Fibroblast of mammary gland (primary cell): ENCODE data around the gene FADD.

Source experiments
- DNase-seq: peaks from one replicate; pipeline ENCODE4 v3.0.0-alpha.2; 2010; ENCODE audit warnings: low read depth
- H3K4me3 ChIP-seq: 2 replicates; pipeline ENCODE4 v1.5.1; 2011; ENCODE audit warnings: low read depth, mild to moderate bottlenecking, low read length, moderate library complexity; ENCODE audit not compliant: control insufficient read depth
- TF ChIP-seq, protein P1 (sequence below): conservative IDR thresholded peaks from 2 replicates; pipeline ENCODE4 v1.5.1; 2011; ENCODE audit warnings: low read depth, low read length, inconsistent platforms; ENCODE audit not compliant: control insufficient read depth, insufficient read depth

Gene FADD

DNA sequence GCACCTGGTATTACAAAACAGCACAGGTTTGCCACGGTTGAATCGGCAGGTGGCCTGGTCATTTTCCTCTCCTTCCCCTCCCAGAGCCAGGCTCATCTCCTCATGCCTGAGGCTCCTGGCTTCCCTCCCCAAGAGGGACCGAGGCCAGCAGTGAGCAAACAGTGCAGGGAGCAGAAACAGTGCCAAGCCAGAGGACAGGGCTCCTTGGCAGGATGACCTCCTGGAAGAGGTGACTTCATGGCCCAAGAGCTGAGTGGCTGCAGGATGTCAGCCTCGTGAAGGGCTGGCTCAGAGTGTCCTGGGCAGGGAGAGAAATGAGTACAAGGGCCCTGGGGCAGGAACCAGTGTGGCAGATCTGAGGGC, 44.6 kb downstream of the FADD start:
- TF ChIP-seq, protein P1, sequence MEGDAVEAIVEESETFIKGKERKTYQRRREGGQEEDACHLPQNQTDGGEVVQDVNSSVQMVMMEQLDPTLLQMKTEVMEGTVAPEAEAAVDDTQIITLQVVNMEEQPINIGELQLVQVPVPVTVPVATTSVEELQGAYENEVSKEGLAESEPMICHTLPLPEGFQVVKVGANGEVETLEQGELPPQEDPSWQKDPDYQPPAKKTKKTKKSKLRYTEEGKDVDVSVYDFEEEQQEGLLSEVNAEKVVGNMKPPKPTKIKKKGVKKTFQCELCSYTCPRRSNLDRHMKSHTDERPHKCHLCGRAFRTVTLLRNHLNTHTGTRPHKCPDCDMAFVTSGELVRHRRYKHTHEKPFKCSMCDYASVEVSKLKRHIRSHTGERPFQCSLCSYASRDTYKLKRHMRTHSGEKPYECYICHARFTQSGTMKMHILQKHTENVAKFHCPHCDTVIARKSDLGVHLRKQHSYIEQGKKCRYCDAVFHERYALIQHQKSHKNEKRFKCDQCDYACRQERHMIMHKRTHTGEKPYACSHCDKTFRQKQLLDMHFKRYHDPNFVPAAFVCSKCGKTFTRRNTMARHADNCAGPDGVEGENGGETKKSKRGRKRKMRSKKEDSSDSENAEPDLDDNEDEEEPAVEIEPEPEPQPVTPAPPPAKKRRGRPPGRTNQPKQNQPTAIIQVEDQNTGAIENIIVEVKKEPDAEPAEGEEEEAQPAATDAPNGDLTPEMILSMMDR = no peak
- DNase-seq = no peak
- no peak overlapping the region for H3K4me3 ChIP-seq

DNA sequence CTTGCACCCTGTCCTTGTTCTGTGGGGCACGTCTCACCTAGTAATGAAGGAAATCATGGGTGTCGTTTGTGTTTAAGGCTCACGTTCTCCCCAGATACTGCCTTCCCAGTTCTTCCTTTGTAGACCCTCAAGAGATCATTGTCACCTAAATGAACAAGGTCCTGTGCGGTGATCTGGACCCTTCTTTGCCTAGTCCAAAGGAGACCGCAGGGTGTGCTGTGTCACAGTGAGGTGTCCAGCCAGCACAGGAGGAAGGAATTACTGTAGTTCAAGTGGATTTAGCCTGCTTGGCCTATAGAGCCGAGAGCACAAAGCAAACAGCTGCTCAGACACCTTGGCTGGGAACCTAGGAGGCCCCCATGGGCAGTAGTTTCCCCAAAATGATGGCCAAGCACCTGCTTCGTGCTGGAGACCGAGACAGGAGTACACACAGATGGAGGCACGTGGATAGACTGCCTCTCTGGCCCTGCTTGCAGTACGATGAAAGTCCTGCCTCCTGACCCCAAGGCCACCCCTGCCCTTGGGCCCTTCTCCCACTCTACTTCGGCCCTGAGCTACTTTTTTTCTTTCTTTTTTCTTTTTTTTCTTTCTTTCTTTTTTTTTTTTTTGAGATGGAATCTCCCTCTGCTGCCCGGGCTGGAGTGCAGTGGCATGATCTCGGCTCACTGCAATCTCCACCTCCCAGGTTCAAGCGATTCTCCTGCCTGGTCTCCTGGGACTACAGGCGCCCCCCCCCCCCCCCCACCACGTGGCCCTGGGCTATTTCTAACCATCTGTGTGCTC, 48.0 kb downstream of the FADD start:
- TF ChIP-seq, protein P1 = no peak
- DNase-seq = no peak
- no peak overlapping the region for H3K4me3 ChIP-seq

DNA sequence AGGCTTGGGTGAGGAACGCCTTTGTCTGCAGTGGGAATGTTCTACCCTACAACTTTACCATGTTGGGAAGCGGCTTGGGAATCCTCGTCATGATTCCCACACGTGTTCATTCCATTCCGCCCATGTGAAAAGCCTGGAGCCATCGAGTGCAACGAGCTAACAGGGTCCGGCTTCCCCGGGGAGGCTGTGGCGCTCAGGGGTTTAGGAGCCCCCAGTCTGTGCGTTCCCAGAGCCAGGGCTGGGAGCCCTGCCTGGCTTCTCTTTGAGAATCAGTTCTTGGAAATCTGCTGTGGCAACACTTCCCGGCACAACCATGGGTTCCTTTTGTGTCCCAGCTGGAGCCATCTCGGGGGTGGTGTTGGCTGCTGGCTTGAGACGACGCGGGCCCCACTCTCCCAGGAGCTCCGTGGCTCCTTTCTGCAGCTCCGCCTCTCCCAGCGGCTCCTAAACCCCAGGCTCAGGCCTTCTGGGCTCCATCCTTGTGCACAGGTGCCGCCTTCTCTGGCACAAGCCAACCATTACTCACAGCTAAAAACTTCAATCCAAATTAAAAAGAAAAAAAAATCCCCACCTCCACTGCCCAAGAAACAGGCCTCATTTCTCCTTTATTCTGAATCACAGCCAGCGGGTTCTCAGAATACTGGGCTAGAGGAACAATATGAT, 48.7 kb downstream of the FADD start:
- H3K4me3 ChIP-seq = no peak overlapping the region
- TF ChIP-seq, protein P1 = no peak
- no peak for DNase-seq

DNA sequence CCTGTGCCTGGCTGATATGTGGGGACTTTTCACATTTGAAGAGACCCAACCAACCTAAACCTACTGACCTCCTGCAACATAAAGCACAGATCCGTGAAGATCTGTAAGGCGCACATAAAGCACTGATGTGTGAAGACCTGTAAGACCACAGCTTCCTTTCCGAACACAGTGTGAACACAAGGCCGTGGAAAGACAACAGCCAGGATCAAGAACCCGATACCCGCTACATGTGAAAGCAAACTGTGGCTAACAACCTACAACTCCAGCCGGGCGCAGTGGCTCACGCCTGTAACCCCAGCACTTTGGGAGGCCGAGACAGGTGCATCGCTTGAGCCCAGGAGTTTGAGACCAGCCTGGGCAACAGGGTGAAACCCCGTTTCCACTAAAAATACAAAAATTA, 49.7 kb downstream of the FADD start:
- TF ChIP-seq, protein P1 = no peak
- no peak for DNase-seq
- no peak overlapping the region for H3K4me3 ChIP-seq

DNA sequence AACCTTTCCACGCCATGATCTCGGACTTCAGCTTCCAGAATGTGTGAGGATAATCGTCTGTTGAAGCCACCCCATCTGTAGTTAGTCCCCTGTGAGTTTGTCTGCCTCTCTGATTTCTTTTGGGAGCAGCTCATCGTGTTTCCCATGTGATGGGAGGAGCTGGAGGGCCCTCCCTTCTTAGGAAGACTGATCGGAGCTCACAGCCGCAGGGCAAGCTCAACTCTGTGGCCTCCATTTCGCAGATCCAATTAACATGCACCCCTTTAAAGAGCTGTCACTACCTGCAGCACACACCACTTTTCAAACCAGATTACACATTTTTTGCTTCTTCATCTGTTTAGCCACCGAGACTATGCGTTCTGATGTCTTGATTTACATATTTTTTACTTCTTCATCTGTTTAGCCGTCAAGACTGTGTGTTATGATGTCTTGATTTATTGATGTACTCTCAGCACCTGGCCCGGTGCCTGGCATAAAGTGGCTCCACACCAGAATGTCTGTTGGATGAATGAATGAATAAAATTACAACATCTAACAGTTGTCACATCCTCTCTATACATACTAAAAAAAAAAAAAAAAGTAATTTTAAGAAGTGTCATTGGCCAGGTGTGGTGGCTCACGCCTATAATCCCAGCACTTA, 52.5 kb downstream of the FADD start:
- TF ChIP-seq, protein P1 = no peak
- no peak for DNase-seq
- no peak overlapping the region for H3K4me3 ChIP-seq
